Activated gamma-delta T cell treated with anti-CD3 and anti-CD28 coated beads, Interleukin-2, amount 50 U/mL, for 16 hours (primary cell): Measurements from ENCODE around the gene TMEM181.
"Not testable (repeated sequence)": the region's sequence is repeated elsewhere in the genome, so short reads cannot be mapped to it uniquely, and the experiment has no call there.

Experiments used
- DNase-seq: peaks from one replicate; pipeline ENCODE4 v3.0.0-alpha.2; 2020; ENCODE audit warnings: low read depth

Gene TMEM181

GRCh38 chr6:158599635-158600034 is 39.7 kb downstream of the TMEM181 start:
- DNase-seq = no peak

- no peak for DNase-seq
Measured at GRCh38 chr6:158603261-158604047, 43.6 kb downstream of the TMEM181 start.

- no peak for DNase-seq
Measured at GRCh38 chr6:158604048-158604406, 44.1 kb downstream of the TMEM181 start.

GRCh38 chr6:158605266-158605878 is 45.5 kb downstream of the TMEM181 start:
- DNase-seq = peak; percentile 12

- not testable (repeated sequence) for DNase-seq
Measured at GRCh38 chr6:158606011-158606410, 46.1 kb downstream of the TMEM181 start.

GRCh38 chr6:158606935-158607334 is 47.0 kb downstream of the TMEM181 start:
- DNase-seq = no peak

GRCh38 chr6:158607411-158608170 is 47.7 kb downstream of the TMEM181 start:
- DNase-seq = no peak

- no peak for DNase-seq
Measured at GRCh38 chr6:158608221-158608620, 48.3 kb downstream of the TMEM181 start.

GRCh38 chr6:158609455-158610155 is 49.7 kb downstream of the TMEM181 start:
- no peak for DNase-seq

- DNase-seq = no peak
Measured at GRCh38 chr6:158610319-158610968, 50.6 kb downstream of the TMEM181 start.

- DNase-seq = no peak
Measured at GRCh38 chr6:158611039-158611438, 51.1 kb downstream of the TMEM181 start.

- DNase-seq = no peak
Measured at GRCh38 chr6:158611541-158612370, 51.9 kb downstream of the TMEM181 start.

GRCh38 chr6:158614606-158615005 is 54.7 kb downstream of the TMEM181 start:
- DNase-seq = not testable (repeated sequence)

- DNase-seq = not testable (repeated sequence)
Measured at GRCh38 chr6:158618289-158618688, 58.4 kb downstream of the TMEM181 start.

GRCh38 chr6:158619922-158620801 is 60.3 kb downstream of the TMEM181 start:
- no peak for DNase-seq

- DNase-seq = no peak
Measured at GRCh38 chr6:158620963-158621693, 61.2 kb downstream of the TMEM181 start.

- no peak for DNase-seq
Measured at GRCh38 chr6:158621694-158622544, 62.0 kb downstream of the TMEM181 start.

GRCh38 chr6:158622545-158623190 is 62.8 kb downstream of the TMEM181 start:
- no peak for DNase-seq
